Osteoblast (primary cell): ENCODE measurements around the gene AGO4. TPM values are rescaled to one million over a fixed set of nuclear protein-coding genes. Genes with fewer than 3 reads are reported as not detected.
"Not testable (repeated sequence)": the region's sequence is repeated elsewhere in the genome, so short reads cannot be mapped to it uniquely, and the experiment has no call there.

Source experiments
- DNase-seq: peaks from one replicate; pipeline ENCODE4 v3.0.0; 2011; ENCODE audit warnings: low spot score, mixed read lengths; ENCODE audit not compliant: insufficient read length; ENCODE audit errors: missing footprints
- H2AFZ ChIP-seq: 2 replicates; pipeline ENCODE4 v1.6.0; 2011; ENCODE audit warnings: mild to moderate bottlenecking, low read length
- H3K27ac ChIP-seq: 2 replicates; pipeline ENCODE4 v1.5.1; 2011; ENCODE audit warnings: mild to moderate bottlenecking, low read depth, low read length, moderate library complexity
- H3K27me3 ChIP-seq: 2 replicates; pipeline ENCODE4 v1.6.0; 2012; ENCODE audit warnings: mild to moderate bottlenecking, control low read depth, inconsistent platforms, low read length, moderate library complexity; ENCODE audit not compliant: insufficient read depth
- H3K36me3 ChIP-seq: 2 replicates; pipeline ENCODE4 v1.5.1; 2011; ENCODE audit warnings: mild to moderate bottlenecking, low read length, control low read depth, moderate library complexity; ENCODE audit not compliant: insufficient read depth
- H3K4me1 ChIP-seq: 2 replicates; pipeline ENCODE4 v1.5.1; 2011; ENCODE audit warnings: mild to moderate bottlenecking, low read length, control low read depth, moderate library complexity; ENCODE audit not compliant: insufficient read depth
- H3K4me2 ChIP-seq: 2 replicates; pipeline ENCODE4 v1.6.0; 2011; ENCODE audit warnings: mild to moderate bottlenecking, low read length; ENCODE audit not compliant: insufficient read depth
- H3K4me3 ChIP-seq: fragments of 200-600 bp; sonication (generic); 3 replicates; pipeline ENCODE4 v1.5.1; 2012; ENCODE audit warnings: mild to moderate bottlenecking, low read length, inconsistent platforms; ENCODE audit not compliant: insufficient read depth
- H3K79me2 ChIP-seq: 2 replicates; pipeline ENCODE4 v1.6.0; 2012; ENCODE audit warnings: mild to moderate bottlenecking, low read length, control low read depth, inconsistent platforms; ENCODE audit not compliant: insufficient read depth
- H3K9me3 ChIP-seq: 2 replicates; pipeline ENCODE4 v1.5.1; 2011; ENCODE audit warnings: low read depth, low read length, control low read depth
- H4K20me1 ChIP-seq: 2 replicates; pipeline ENCODE4 v1.6.0; 2012; ENCODE audit warnings: mild to moderate bottlenecking, low read length, control low read depth; ENCODE audit not compliant: insufficient read depth
- total RNA-seq: library from RNA; depleted of rRNA; stranded (reverse); fragments of >200 nt; gene quantifications from 2 replicates; pipeline ENCODE4 v1.2.3, GENCODE V29; 2012
- TF ChIP-seq, protein P1 (sequence below): IDR thresholded peaks from 2 replicates; pipeline ENCODE4 v1.5.1; 2011; ENCODE audit warnings: mild to moderate bottlenecking, low read depth, low read length, moderate library complexity; ENCODE audit errors: extremely low read depth

Gene AGO4
- total RNA-seq, 1 donor, result 23.2 TPM

DNA sequence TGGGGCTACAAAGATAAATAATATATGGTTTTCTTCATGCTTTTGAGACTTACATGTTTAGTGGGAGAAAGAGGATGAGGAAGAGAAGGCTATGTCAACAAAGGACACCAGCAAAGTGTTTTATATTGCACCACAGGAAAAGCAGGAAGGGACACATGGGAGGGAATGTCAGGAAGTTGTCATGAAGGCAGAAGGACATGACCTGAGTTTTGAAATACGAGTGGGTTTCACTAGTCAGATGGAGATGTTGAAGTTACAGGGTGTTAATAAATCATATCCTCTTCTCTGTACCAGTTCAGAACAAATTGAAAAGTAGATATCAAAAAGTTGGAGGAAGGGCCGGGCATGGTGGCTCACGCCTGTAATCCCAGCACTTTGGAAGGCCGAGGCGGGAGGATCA, 57.0 kb downstream of the AGO4 start:
- no peak for DNase-seq
- TF ChIP-seq, protein P1, sequence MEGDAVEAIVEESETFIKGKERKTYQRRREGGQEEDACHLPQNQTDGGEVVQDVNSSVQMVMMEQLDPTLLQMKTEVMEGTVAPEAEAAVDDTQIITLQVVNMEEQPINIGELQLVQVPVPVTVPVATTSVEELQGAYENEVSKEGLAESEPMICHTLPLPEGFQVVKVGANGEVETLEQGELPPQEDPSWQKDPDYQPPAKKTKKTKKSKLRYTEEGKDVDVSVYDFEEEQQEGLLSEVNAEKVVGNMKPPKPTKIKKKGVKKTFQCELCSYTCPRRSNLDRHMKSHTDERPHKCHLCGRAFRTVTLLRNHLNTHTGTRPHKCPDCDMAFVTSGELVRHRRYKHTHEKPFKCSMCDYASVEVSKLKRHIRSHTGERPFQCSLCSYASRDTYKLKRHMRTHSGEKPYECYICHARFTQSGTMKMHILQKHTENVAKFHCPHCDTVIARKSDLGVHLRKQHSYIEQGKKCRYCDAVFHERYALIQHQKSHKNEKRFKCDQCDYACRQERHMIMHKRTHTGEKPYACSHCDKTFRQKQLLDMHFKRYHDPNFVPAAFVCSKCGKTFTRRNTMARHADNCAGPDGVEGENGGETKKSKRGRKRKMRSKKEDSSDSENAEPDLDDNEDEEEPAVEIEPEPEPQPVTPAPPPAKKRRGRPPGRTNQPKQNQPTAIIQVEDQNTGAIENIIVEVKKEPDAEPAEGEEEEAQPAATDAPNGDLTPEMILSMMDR, result no peak
- H3K9me3 ChIP-seq, result no peaks in the 10 kb centered on the region
- no peak overlapping the region for H3K4me3 ChIP-seq
- H3K36me3 ChIP-seq, result no peaks in the 10 kb centered on the region
- H4K20me1 ChIP-seq, result no peaks in the 10 kb centered on the region
- H3K4me1 ChIP-seq, result no peaks in the 10 kb centered on the region
- H3K79me2 ChIP-seq, result no peaks in the 10 kb centered on the region
- no peak overlapping the region for H3K27ac ChIP-seq
- no peaks in the 10 kb centered on the region for H3K27me3 ChIP-seq
- no peak overlapping the region for H2AFZ ChIP-seq
- H3K4me2 ChIP-seq, result no peak overlapping the region

DNA sequence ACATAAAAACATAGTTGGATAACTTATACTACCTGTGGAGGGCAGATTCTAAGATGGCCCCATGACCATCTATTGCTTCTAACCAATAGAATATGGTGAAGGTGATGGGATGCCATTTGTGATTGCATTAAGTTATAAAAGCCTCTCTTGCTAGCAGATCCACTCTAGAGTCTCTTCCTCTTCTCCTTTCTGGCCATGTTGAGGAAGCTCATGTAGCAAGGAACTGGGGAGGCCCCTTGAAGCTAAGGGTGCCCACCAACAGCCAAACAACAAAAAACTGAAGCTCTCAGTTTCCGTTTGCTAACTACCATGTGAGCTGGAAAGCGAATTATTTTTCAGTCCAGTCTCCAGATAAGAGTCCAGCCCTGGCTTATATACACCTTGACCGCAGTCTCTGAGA, 59.2 kb downstream of the AGO4 start:
- Histone ChIP-seq H3K27me3 (no peaks in the 10 kb centered on the region), H3K4me1 (no peaks in the 10 kb centered on the region), H4K20me1 (no peaks in the 10 kb centered on the region), H3K4me2 (no peak overlapping the region), H3K4me3 (no peak overlapping the region), H3K27ac (no peak overlapping the region), H3K36me3 (no peaks in the 10 kb centered on the region), H3K9me3 (no peaks in the 10 kb centered on the region), H3K79me2 (no peaks in the 10 kb centered on the region), H2AFZ (no peak overlapping the region)
- no peak for DNase-seq
- TF ChIP-seq, protein P1, result no peak

DNA sequence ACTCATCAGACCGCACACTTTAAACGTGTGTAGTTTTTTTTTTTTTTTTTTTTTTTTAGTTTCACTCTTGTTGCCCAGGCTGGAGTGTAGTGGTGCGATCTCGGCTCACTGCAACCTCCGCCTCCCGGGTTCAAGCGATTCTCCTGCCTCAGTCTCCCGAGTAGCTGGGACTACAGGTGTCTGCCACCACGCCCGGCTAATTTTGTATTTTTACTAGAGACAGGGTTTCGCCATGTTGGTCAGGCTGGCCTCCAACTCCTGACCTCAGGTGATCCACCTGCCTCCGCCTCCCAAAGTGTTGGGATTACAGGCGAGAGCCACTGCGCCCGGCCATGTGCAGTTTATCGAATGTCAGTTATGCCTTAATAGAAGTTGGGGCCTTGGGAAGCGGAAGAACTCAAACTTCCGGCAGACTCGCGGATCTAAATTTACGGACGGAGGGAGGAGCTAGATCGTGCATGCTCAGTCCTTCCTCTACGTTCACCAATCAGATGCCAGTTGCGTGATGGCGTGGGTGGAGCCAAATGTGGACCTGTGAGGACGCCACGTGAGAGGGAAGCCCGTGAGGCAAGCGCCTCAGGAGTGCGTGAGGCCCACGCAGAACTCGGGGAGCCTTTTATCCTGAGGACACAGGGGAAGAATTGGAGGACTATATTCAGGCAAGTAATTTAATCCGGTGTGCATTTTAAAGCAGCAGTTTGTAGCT, 61.6 kb downstream of the AGO4 start:
- H3K79me2 ChIP-seq, H3K4me1 ChIP-seq, H2AFZ ChIP-seq, H3K9me3 ChIP-seq, H3K4me2 ChIP-seq, DNase-seq, H3K27ac ChIP-seq, H3K4me3 ChIP-seq, H4K20me1 ChIP-seq, H3K27me3 ChIP-seq, H3K36me3 ChIP-seq: not testable (repeated sequence)

DNA sequence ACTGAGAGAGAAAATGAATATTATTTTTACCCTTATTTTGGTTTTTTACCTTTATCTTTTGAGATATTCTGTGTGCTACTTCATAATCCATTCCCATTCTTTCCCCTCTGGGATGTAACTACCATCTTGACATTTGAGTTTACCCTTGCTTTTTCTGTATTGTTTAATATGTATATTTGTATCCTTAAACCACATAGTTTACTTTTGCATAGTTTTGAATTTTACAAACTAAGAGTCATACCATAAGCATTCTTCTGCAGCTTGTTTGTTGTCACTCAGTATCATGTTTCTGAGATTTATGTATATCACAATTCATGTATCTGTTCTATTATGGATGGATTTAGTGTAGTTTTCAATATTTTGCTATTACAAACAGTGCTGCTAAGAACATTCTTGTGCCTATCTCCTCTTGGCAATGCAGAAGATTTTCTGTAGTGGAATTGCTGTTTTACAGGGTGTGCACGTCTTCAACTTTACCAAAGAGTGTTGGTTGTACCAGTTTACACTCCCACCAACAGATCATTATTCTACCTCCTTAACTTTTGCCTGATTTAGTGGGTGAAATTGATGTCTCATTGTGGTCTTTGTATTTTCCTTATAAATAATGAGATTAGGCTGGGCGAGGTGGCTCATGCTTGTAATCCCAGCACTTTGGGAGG, 63.0 kb downstream of the AGO4 start:
- no peaks in the 10 kb centered on the region for H4K20me1 ChIP-seq
- no peaks in the 10 kb centered on the region for H3K79me2 ChIP-seq
- TF ChIP-seq, protein P1, result no peak

More for the DNA sequence above, 63.0 kb downstream of the AGO4 start:
- Histone ChIP-seq H3K9me3 (no peaks in the 10 kb centered on the region), H3K4me3 (no peak overlapping the region), H3K36me3 (no peaks in the 10 kb centered on the region), H3K4me2 (no peak overlapping the region), H3K27me3 (no peaks in the 10 kb centered on the region), H3K27ac (no peak overlapping the region), H2AFZ (no peak overlapping the region), H3K4me1 (no peaks in the 10 kb centered on the region)
- no peak for DNase-seq
